Activated naive CD4-positive, alpha-beta T cell treated with anti-CD3 and anti-CD28 coated beads, Interleukin-2, amount 10 ng/mL, durations not matched to agents 7 days and 5 days (primary cell): ENCODE data around the gene NBPF11.
A peak's percentile ranks its signal among the peaks of the same experiment; 100 is the strongest.
"Not testable (repeated sequence)": the region's sequence is repeated elsewhere in the genome, so short reads cannot be mapped to it uniquely, and the experiment has no call there.

Source experiments
- CTCF ChIA-PET: fragments of 350-600 bp; sonication (Branson Sonifier 250); formaldehyde crosslinking; loops from one replicate; lab custom pipeline; 2021; ENCODE audit warnings: antibody characterized with exemption; lab: Charles Lee
- DNase-seq: peaks from one replicate; pipeline ENCODE4 v3.0.0-alpha.2; 2020
- H3K27ac Mint-ChIP-seq: one replicate; pipeline ENCODE4 v1.8.0; 2021; ENCODE audit warnings: mild to moderate bottlenecking, moderate library complexity, mixed read lengths
- H3K27me3 Mint-ChIP-seq: one replicate; pipeline ENCODE4 v1.8.0; 2021; ENCODE audit warnings: mild to moderate bottlenecking, mixed read lengths
- H3K36me3 Mint-ChIP-seq: one replicate; pipeline ENCODE4 v1.8.0; 2021; ENCODE audit warnings: mixed read lengths
- H3K4me1 Mint-ChIP-seq: one replicate; pipeline ENCODE4 v1.8.0; 2021; ENCODE audit warnings: mixed read lengths
- H3K4me3 Mint-ChIP-seq: one replicate; pipeline ENCODE4 v1.8.0; 2021; ENCODE audit warnings: mild to moderate bottlenecking, moderate library complexity, mixed read lengths
- H3K9me3 Mint-ChIP-seq: one replicate; pipeline ENCODE4 v1.8.0; 2021; ENCODE audit warnings: mixed read lengths

The NBPF11 gene

DNA sequence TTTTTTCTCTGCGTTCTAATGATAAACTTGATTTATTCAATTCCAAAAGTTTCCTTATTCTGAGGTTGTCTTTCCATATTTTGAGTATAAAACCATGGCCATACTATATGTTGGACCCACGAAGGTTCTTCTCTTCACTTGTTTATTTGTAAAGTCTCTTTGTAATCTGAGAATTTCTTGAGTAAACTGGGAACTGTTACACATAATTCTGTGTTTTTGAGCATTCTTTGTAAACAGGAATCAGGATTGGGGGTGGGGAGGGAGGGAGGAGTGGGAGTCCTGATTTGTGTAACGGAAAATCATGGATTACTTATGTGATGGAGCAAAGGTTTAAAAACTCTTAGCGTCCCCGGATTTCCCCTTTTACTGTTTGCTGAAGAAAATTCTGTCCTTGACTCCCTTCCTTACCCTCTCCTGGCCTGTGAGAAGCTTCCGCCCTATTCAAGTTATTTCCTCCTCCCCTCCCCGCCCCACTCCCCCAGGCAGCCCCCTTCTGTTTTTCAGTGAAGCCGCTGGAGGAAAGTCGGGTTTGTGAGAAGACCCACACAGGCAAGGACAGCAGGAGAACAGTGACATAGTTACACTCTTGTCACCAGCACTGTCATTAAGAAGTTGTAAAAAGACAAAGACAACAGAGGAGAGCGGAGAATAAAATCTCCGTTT lies 6.4 kb upstream of the NBPF11 start:
- CTCF ChIA-PET = no interaction called here
- Mint-ChIP-seq H3K27me3 (peaks cover 46% of the 10 kb centered on the region), H3K9me3 (no peaks in the 10 kb centered on the region)

DNA sequence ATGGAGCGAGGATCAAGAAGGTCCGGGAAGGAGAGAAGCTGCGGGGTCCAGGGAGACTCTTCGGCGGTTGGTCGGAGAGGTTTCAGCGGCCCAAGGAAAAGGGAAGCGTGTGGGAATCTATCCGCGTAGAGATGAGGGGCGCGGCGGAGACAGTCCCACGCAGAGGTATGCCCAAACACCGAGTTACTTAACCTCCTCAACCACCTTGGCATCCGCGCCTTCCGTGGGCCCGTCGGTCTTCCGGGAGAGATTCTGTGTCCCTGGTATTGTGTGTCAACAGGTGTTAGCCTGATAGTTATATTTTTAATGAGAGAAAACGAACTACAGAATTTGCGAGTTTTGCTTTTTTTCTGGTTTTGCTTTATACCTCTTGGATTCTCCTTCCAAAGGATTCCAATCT lies 5.7 kb upstream of the NBPF11 start:
- Mint-ChIP-seq H3K4me1 (peaks cover 16% of the 10 kb centered on the region), H3K27me3 (peaks cover 46% of the 10 kb centered on the region)
- H3K4me3 Mint-ChIP-seq, CTCF ChIA-PET, H3K36me3 Mint-ChIP-seq, H3K9me3 Mint-ChIP-seq, H3K27ac Mint-ChIP-seq, DNase-seq: not testable (repeated sequence)

More for the DNA sequence above, 6.4 kb upstream of the NBPF11 start:
- no peaks in the 10 kb centered on the region for H3K36me3 Mint-ChIP-seq
- H3K4me3 Mint-ChIP-seq = no peak overlapping the region
- no peak overlapping the region for H3K27ac Mint-ChIP-seq
- peaks cover 14% of the 10 kb centered on the region for H3K4me1 Mint-ChIP-seq
- DNase-seq = no peak

DNA sequence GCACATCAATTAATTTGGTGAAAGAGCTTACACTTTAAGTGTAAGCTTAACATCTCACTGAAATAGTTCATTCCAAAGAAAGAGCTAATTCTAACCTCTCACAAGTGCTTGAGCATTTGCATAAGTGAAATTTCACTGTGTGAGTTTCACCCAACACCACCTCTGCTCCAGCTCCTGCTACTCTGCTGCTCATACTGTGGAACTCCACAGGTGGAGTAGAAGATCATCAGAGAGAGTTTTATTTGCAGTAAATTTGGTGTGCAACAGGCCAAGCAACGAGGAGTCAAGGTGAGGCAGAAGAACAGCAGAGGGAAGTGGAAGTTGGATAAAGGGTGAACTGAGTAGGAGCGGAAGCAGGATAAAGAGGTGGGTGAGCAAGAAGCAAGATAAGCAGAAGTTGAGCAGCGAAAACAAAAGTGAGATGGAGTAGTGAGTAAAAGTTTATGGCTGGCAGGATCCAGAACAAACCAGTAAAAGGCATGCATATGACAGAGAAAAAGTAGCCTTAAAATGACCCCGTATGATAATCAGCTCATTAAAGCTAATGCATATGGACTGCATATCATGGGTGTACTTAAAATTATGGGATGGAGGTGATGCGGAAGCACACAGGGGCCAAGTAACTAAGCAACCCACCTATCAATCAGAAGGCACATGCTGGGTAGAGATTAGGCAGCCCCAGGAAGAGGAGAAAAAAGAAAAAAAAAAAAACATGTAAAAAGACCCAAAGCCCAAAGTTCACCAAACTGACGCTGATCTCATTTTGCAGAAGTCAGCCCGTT lies 3.6 kb upstream of the NBPF11 start:
- DNase-seq, H3K9me3 Mint-ChIP-seq, H3K27ac Mint-ChIP-seq, CTCF ChIA-PET, H3K36me3 Mint-ChIP-seq: not testable (repeated sequence)
- Mint-ChIP-seq H3K4me1 (peaks cover 27% of the 10 kb centered on the region), H3K27me3 (peaks cover 39% of the 10 kb centered on the region), H3K4me3 (peak overlapping the region; percentile 23)

DNA sequence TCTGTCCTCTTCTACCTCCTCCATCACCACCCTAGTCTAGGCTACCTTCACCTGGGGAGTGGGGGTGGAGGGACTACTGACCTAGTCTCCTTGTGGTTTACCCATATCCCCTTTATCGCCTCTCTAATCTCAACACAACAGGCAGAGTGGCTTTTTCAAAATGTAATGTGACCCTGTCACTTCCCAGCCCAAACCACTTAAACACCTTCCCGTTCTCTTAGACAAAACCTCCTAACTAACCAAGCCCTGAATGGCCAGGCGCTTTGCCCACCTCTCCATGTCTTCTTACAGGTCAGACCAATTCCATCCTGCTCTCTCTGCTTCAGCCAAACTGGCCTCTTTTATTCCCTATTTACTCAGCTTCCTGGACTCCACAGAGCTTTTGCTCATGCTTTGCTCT lies 714 bp upstream of the NBPF11 start:
- DNase-seq, CTCF ChIA-PET, H3K9me3 Mint-ChIP-seq, H3K27ac Mint-ChIP-seq, H3K36me3 Mint-ChIP-seq: not testable (repeated sequence)
- H3K4me1 Mint-ChIP-seq = peaks cover 27% of the 10 kb centered on the region
- peaks cover 16% of the 10 kb centered on the region for H3K27me3 Mint-ChIP-seq
- peak overlapping the region; percentile 50 for H3K4me3 Mint-ChIP-seq

DNA sequence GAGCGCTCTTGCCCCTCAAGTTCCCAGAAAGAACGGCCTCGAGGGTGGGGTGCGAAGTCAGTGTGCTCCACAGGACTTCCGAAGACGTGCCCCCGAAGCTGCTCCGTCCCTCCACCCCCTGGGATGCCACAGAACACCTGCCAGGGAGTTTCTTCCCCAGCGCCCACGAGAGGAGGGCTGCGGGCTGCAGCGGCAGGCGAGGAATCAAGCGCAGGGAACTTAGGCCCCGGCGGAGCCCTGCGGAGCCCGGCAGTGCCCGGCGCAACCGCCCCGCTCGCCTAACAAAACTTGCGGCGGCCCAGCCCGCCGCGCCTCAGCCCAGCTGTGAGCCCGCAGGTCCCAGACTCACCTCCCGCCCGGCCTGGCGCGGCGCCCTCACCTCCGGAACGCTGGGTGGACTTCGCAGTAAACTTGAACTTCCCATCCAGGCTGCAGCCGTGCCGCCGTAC lies 686 bp downstream of the NBPF11 start:
- H3K4me1 Mint-ChIP-seq = peaks cover 27% of the 10 kb centered on the region
- H3K27ac Mint-ChIP-seq, CTCF ChIA-PET, H3K9me3 Mint-ChIP-seq, H3K36me3 Mint-ChIP-seq: not testable (repeated sequence)
- peak overlapping the region; percentile 95 for H3K4me3 Mint-ChIP-seq
- H3K27me3 Mint-ChIP-seq = peaks cover 15% of the 10 kb centered on the region
- DNase-seq = peak; percentile 49

- Mint-ChIP-seq H3K4me1 (peaks cover 23% of the 10 kb centered on the region), H3K4me3 (peak overlapping the region; percentile 95), H3K27me3 (peaks cover 11% of the 10 kb centered on the region), H3K27ac (peak overlapping the region; percentile 11)
- DNase-seq, H3K9me3 Mint-ChIP-seq, H3K36me3 Mint-ChIP-seq, CTCF ChIA-PET: not testable (repeated sequence)
These were observed 1.1 kb downstream of the NBPF11 start for GRCh38 chr1:148150945-148151344.

DNA sequence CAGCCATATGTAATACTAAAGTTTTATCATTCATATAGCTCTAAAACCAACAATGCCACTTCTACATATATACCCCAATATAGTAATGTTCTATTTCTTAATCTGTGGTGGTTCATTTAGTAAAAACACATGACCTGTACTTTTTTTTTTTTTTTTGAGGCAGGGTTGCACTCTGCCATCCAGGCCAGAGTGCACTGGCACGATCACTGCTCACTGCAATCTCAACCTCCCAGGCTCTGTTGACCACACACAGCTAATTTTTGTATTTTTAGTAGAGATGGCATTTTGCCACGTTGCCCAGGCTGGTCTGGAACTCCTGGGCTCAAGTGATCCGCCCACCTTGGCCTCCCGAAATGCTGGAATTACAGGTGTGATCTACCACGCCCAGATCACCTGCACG lies 2.1 kb downstream of the NBPF11 start:
- CTCF ChIA-PET = not testable (repeated sequence)

DNA sequence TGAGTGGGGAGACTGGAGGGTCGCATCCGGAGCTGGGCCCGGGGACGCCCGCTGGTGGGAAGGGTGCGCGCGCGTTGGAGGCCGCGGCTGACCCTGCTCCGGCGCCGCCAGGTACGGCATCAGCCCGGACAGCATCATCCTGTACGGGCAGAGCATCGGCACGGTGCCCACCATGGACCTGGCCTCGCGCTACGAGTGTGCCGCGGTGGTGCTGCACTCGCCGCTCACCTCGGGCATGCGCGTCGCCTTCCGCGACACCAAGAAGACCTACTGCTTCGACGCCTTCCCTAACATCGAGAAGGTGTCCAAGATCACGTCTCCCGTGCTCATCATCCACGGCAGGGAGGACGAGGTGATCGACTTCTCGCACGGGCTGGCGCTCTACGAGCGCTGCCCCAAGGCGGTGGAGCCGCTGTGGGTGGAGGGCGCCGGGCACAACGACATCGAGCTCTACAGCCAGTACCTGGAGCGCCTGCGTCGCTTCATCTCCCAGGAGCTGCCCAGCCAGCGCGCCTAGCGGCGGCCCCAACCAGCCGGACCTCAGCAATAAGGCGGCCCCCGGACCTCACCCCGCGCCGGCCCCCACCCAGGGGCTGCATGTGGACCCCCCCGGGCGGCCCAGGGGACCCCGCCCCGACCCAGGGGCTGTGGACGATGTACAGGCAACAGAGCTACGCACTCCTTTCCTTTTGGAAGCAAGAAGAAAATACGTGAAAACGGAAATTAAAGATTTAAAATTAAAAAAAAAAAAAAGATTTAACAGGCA lies 2.8 kb downstream of the NBPF11 start:
- H3K4me3 Mint-ChIP-seq, H3K27me3 Mint-ChIP-seq, CTCF ChIA-PET, H3K9me3 Mint-ChIP-seq, DNase-seq, H3K36me3 Mint-ChIP-seq, H3K27ac Mint-ChIP-seq: not testable (repeated sequence)
- peaks cover 17% of the 10 kb centered on the region for H3K4me1 Mint-ChIP-seq

More for the DNA sequence above, 2.1 kb downstream of the NBPF11 start:
- not testable (repeated sequence) for H3K27ac Mint-ChIP-seq, DNase-seq, H3K36me3 Mint-ChIP-seq, H3K27me3 Mint-ChIP-seq, H3K9me3 Mint-ChIP-seq, H3K4me3 Mint-ChIP-seq
- H3K4me1 Mint-ChIP-seq = peaks cover 17% of the 10 kb centered on the region

GRCh38 chr1:148147052-148147838 lies 4.8 kb downstream of the NBPF11 start:
- H3K36me3 Mint-ChIP-seq, H3K9me3 Mint-ChIP-seq, DNase-seq, H3K27me3 Mint-ChIP-seq, CTCF ChIA-PET, H3K4me3 Mint-ChIP-seq, H3K27ac Mint-ChIP-seq: not testable (repeated sequence)
- H3K4me1 Mint-ChIP-seq = peaks cover 13% of the 10 kb centered on the region

GRCh38 chr1:148146191-148146997 lies 5.7 kb downstream of the NBPF11 start:
- H3K27ac Mint-ChIP-seq, DNase-seq, H3K4me1 Mint-ChIP-seq, H3K9me3 Mint-ChIP-seq, H3K4me3 Mint-ChIP-seq, CTCF ChIA-PET, H3K36me3 Mint-ChIP-seq, H3K27me3 Mint-ChIP-seq: not testable (repeated sequence)

GRCh38 chr1:148143223-148143622 lies 8.9 kb downstream of the NBPF11 start:
- H3K4me3 Mint-ChIP-seq, H3K4me1 Mint-ChIP-seq, DNase-seq, CTCF ChIA-PET, H3K9me3 Mint-ChIP-seq, H3K27ac Mint-ChIP-seq, H3K27me3 Mint-ChIP-seq, H3K36me3 Mint-ChIP-seq: not testable (repeated sequence)

DNA sequence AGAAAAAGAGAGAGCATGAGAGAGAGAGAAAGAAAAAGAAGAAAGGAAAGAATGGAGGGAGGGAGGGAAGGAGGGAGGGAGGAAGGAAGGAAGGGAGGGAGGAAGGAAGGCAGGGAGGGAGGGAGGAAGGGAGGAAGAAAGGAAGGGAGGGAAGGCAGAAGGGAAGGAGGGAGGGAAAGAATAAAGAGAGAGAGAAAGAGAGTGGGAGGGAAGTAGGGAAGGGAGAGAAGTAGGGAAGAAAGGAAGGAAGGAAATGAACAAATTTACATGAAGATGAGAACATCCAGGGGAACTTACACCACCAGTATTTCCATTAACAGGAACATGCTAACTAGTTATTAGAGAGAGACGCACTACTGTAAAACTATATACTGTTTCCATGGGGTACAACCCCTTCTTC lies 10.1 kb downstream of the NBPF11 start:
- DNase-seq, H3K4me1 Mint-ChIP-seq, H3K9me3 Mint-ChIP-seq, H3K4me3 Mint-ChIP-seq, H3K27me3 Mint-ChIP-seq, CTCF ChIA-PET, H3K27ac Mint-ChIP-seq, H3K36me3 Mint-ChIP-seq: not testable (repeated sequence)

DNA sequence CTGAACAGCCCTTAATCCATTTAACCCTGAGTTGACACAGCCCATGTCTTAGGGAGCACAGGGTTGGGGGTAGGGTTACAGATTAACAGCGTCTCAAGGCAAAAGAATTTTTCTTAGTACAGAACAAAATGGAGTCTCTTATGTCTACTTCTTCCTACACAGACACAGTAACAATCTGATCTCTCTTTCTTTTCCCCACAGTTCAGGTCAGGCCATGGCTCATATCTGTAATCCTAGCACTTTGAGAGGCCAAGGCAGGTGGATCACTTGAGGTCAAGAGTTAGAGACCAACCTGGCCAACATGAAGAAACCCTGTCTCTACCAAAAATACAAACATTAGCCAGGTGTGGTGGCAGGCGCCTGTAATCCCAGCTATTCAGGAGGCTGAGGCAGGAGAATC lies 13.5 kb downstream of the NBPF11 start:
- H3K9me3 Mint-ChIP-seq, H3K36me3 Mint-ChIP-seq, CTCF ChIA-PET, DNase-seq, H3K27me3 Mint-ChIP-seq, H3K4me1 Mint-ChIP-seq, H3K27ac Mint-ChIP-seq, H3K4me3 Mint-ChIP-seq: not testable (repeated sequence)
